GM12873 (cell line): ENCODE measurements around the gene LLGL1.

Experiments used
- CTCF ChIP-seq: IDR thresholded peaks from 2 replicates; pipeline ENCODE4 v1.5.1; 2012; ENCODE audit warnings: low read depth, mild to moderate bottlenecking, moderate library complexity, low read length, control low read depth; ENCODE audit not compliant: insufficient read depth; ENCODE audit errors: missing control alignments

The LLGL1 gene

DNA sequence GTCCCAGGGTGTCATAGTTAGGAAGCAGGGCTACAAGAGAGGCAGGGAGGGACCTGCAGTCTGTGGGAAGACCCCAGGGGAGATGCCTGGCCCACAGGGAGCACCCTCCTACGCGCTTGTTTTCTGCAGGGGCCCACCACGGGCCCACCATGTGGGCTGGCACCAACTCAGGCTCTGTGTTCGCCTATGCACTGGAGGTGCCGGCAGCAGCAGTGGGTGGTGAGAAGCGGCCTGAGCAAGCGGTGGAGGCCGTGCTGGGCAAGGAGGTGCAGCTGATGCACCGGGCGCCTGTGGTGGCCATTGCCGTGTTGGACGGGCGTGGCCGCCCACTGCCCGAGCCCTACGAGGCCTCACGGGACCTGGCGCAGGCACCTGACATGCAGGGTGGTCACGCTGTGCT, 15.0 kb downstream of the LLGL1 start:
- TF ChIP-seq CTCF: no peak

DNA sequence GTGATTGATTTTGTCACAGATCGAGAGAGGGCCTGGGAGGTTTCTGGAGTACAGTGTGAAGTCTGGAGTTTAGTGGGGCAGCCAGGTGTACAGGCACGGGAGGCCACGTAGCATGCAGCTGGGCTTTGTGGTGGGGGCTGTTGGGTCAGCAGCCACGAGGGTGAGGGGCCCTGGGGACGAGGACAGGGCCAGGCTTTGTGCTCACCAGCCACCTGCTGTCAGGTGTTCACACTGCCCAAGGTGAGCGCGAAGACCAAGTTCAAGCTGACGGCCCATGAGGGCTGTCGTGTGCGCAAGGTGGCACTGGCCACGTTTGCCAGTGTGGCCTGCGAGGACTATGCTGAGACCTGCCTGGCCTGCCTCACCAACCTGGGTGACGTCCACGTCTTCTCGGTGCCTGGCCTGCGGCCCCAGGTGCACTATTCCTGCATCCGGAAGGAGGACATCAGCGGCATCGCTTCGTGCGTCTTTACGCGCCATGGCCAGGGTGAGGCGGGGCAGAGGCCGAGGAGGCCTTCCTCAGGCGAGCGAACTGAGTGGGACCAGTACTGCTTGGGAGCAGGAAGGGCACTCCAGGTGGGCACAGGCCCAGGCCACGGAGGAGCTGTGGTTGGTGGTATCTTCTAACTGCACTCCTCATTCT, 15.9 kb downstream of the LLGL1 start:
- no peak for TF ChIP-seq CTCF

- TF ChIP-seq CTCF: no peak
Observed at GRCh38 chr17:18245038-18245776, 19.8 kb downstream of the LLGL1 start.

DNA sequence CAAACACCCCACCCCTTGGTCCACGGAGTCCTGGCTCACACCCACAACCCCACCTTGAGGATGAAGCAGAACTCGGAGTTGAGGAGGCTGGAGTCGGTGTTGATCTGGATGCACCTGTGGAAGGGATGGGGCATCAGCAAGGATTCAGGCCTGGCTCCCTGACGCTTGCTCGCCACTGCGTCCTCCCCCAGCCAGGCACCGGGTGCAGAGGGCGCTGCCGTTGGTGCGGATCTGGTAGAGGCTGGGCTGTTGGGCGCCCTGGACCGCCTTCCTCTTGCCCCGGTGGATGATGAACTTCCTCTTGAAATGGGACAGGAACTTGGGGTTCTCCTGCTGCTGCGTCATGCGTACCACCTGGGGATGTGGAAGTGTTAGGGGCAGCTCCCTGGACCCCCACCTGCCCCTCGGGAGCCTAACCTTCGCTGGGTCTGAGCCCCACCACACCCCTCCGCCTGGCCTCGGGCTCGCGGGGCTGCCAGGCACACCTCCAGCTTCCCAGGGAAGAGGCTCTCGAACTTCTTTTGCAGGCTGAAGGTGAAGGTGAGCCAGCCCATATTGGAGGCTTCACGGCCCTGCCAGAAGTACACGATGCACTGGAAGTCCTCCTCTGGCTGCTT, 20.8 kb downstream of the LLGL1 start:
- no peak for TF ChIP-seq CTCF

DNA sequence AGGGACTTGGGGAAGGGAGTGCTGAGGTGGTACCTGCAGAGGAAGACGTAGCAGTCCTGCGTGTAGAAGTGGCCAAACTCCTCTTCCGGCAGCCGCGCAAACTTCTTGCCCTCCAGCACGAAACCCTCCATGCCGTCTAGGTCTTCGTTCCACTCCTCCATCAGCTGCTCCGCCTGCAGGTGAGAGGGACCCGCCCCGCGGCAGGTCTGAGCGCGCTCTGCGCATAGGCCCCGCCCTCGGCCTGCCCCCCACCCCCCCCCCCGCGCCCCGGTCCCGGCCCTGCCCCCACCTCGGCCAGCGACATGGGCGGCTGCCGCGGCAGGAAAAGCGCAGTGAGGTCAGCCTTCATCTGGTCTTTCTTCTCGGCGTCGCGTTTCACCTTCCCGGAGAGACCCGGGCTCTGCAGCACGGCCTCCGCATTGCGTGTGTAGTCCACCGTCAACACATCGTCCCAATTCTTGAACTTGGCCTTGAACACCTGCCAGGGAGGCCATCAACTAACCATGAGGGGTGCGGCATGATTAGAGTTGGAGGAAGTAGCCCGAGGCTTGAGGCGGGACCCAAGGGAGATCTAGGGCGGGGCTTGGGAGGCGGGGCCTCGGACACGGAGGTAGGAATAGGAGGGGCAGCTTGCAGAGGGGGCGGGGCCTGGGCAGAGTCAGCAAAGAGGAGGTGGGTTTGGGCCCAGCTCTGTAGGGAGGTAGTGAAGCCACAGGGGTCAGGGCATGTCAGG, 21.6 kb downstream of the LLGL1 start:
- no peak for TF ChIP-seq CTCF

- TF ChIP-seq CTCF: no peak
Observed at GRCh38 chr17:18247613-18248001, 22.2 kb downstream of the LLGL1 start.

DNA sequence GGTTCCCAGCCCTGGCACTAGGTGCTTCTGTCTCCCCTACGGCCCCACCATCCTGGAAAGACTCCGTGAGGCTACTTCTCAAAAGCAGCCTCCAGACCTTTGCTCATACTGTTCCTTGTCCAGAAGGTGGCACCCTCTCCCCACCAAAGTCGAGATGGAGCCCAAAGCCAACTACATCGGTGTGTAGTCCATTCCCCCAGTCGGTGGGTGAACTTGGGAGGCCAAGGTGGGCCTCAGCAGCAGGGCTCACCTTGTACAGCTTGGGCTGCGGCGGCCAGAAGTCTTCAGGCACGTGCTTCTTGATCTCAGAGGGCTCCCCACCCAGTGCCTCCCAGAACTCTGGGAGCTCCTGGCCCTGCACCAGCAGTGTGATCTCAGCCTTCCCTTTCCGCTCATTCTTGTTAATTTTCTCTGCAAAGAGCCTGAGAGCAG, 22.9 kb downstream of the LLGL1 start:
- peak; percentile 77 for TF ChIP-seq CTCF
